Measurements from ENCODE around the gene ITPKB. TPM values are rescaled to one million over a fixed set of nuclear protein-coding genes. Genes with fewer than 3 reads are reported as not detected.

The ITPKB gene
- total and polyA plus RNA-seq, 2 experiments from 2014 or later: 0.31 to 5.2 TPM

GRCh38 chr1:226725897-226726267 lies 13.2 kb downstream of the ITPKB start:
- no peak for DNase-seq (ENCODE audit: low spot score)
- Mint-ChIP-seq H3K27me3 (ENCODE audit: insufficient read depth, low read depth, poor library complexity) (no peaks in the 10 kb centered on the region), H3K4me1 (peaks cover 62% of the 10 kb centered on the region), H3K36me3 (ENCODE audit: low read depth) (no peaks in the 10 kb centered on the region), H3K4me3 (no peak overlapping the region; the same call in 2 of the 3 replicates), H3K27ac (no peak overlapping the region), H3K9me3 (no peaks in the 10 kb centered on the region)
- Histone ChIP-seq H3F3A (replicated peaks; ENCODE audit: low read depth) (no peaks in the 10 kb centered on the region), H3K36me3 (ENCODE audit: insufficient read depth) (no peaks in the 10 kb centered on the region), H3K9me2 (ENCODE audit: insufficient read depth) (no peaks in the 10 kb centered on the region), H3K4me1 (ENCODE audit: insufficient read depth) (peaks cover 48% of the 10 kb centered on the region), H3K4me2 (no peak overlapping the region), H3K27ac (ENCODE audit: low read depth) (no peak overlapping the region), H3K27me3 (ENCODE audit: insufficient read depth) (no peaks in the 10 kb centered on the region; the same call in 1 of the 2 replicates), H3K4me3 (no peak overlapping the region), H4K20me1 (replicated peaks; ENCODE audit: insufficient read depth) (no peaks in the 10 kb centered on the region), H3K79me2 (replicated peaks; ENCODE audit: insufficient read depth) (no peaks in the 10 kb centered on the region), H2AFZ (no peak overlapping the region)
- no peak for ATAC-seq
- TF ChIP-seq CREB1 (CRISPR knock-in tag; IDR thresholded peaks at IDR 0.05; ENCODE audit: low read depth): no peak

- H3K9me3 Mint-ChIP-seq: no peaks in the 10 kb centered on the region
- H3K27ac Mint-ChIP-seq: peak overlapping the region; percentile 45
- H3K4me1 Mint-ChIP-seq: peaks cover 57% of the 10 kb centered on the region
- no peaks in the 10 kb centered on the region for H3K9me2 ChIP-seq (ENCODE audit: insufficient read depth)
- TF ChIP-seq EZH2phosphoT487 (IDR thresholded peaks at IDR 0.05; ENCODE audit: unreplicated experiment) (no peak), ZNF331 (CRISPR knock-in tag; IDR thresholded peaks at IDR 0.05; ENCODE audit: low read depth) (no peak), REST (IDR thresholded peaks at IDR 0.05; ENCODE audit: unreplicated experiment) (no peak), EZH2 (IDR thresholded peaks at IDR 0.05; ENCODE audit: low read depth, unreplicated experiment) (no peak), NANOG (IDR thresholded peaks at IDR 0.05; ENCODE audit: borderline replicate concordance) (no peak)
- TF ChIP-seq, protein P1, sequence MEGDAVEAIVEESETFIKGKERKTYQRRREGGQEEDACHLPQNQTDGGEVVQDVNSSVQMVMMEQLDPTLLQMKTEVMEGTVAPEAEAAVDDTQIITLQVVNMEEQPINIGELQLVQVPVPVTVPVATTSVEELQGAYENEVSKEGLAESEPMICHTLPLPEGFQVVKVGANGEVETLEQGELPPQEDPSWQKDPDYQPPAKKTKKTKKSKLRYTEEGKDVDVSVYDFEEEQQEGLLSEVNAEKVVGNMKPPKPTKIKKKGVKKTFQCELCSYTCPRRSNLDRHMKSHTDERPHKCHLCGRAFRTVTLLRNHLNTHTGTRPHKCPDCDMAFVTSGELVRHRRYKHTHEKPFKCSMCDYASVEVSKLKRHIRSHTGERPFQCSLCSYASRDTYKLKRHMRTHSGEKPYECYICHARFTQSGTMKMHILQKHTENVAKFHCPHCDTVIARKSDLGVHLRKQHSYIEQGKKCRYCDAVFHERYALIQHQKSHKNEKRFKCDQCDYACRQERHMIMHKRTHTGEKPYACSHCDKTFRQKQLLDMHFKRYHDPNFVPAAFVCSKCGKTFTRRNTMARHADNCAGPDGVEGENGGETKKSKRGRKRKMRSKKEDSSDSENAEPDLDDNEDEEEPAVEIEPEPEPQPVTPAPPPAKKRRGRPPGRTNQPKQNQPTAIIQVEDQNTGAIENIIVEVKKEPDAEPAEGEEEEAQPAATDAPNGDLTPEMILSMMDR (conservative IDR thresholded peaks at IDR 0.05; ENCODE audit: low read depth in 2 of 2): no peak
- TF ChIP-seq, protein P2, sequence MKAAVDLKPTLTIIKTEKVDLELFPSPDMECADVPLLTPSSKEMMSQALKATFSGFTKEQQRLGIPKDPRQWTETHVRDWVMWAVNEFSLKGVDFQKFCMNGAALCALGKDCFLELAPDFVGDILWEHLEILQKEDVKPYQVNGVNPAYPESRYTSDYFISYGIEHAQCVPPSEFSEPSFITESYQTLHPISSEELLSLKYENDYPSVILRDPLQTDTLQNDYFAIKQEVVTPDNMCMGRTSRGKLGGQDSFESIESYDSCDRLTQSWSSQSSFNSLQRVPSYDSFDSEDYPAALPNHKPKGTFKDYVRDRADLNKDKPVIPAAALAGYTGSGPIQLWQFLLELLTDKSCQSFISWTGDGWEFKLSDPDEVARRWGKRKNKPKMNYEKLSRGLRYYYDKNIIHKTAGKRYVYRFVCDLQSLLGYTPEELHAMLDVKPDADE (IDR thresholded peaks at IDR 0.05): no peak
- peak overlapping the region; percentile 69 for H3K4me2 ChIP-seq
- peak; percentile 84 for ATAC-seq
- H3K36me3 ChIP-seq (ENCODE audit: insufficient read depth): no peaks in the 10 kb centered on the region
- peak overlapping the region; percentile 15; the same call in 1 of the 2 replicates for H3K4me3 ChIP-seq
- DNase-seq (ENCODE audit: low spot score): peak; percentile 86
- peaks cover 38% of the 10 kb centered on the region for H3K4me1 ChIP-seq (ENCODE audit: insufficient read depth)
- H3K27me3 Mint-ChIP-seq (ENCODE audit: insufficient read depth, low read depth, poor library complexity): peaks cover 3% of the 10 kb centered on the region
- H3K27ac ChIP-seq (ENCODE audit: low read depth): no peak overlapping the region
- H3K36me3 Mint-ChIP-seq (ENCODE audit: low read depth): no peaks in the 10 kb centered on the region
- no peaks in the 10 kb centered on the region for H3K79me2 ChIP-seq (replicated peaks; ENCODE audit: insufficient read depth)
- H3F3A ChIP-seq (replicated peaks; ENCODE audit: low read depth): no peaks in the 10 kb centered on the region
- H4K20me1 ChIP-seq (replicated peaks; ENCODE audit: insufficient read depth): no peaks in the 10 kb centered on the region
- 0 out of 2 replicates have a peak overlapping the region, but pooled peaks have one; percentile 59 for H2AFZ ChIP-seq
- H3K4me3 Mint-ChIP-seq: peak overlapping the region; percentile 11; the same call in 2 of the 3 replicates
- no peaks in the 10 kb centered on the region; the same call in 1 of the 2 replicates for H3K27me3 ChIP-seq (ENCODE audit: insufficient read depth)
Measured at GRCh38 chr1:226723657-226724532, 15.2 kb downstream of the ITPKB start.

Measured in GM23338 (cell line).